ENCODE measurements around the gene MCC. TPM values are rescaled to one million over a fixed set of nuclear protein-coding genes. Genes with fewer than 3 reads are reported as not detected.

Gene MCC
- total RNA-seq, 2 experiments from 2014 or later: 0.25 TPM; not detected in 1

DNA sequence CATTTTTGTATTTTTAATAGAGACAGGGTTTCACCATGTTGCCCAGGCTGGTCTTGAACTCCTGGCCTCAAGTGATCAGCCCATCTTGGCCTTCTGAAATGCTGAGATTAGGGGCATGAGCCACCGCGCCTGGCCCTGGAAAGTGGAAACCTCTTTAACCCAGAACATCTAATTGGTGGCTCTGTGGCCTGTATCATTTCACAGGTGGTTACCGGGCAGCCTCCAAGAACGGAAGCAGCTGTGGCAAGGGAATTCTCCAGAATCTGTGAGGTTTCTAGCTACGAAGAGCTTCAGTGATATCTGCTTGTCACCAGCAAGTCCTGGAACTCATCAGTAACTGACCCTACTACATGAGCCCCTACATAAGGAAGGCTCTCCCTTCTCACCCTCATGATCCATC is 316.7 kb downstream of the MCC start:
- Histone ChIP-seq H3K9me2 (ENCODE audit: insufficient read depth, low read length) (no peaks in the 10 kb centered on the region), H2AFZ (ENCODE audit: low read length) (no peak overlapping the region), H3K4me2 (ENCODE audit: low read length) (no peak overlapping the region), H3K4me3 (ENCODE audit: low read depth, low read length, poor library complexity, severe bottlenecking) (no peak overlapping the region), H3K4me1 (ENCODE audit: insufficient read depth, low read length, poor library complexity, severe bottlenecking) (no peaks in the 10 kb centered on the region), H3K36me3 (ENCODE audit: insufficient read depth, low read length) (no peaks in the 10 kb centered on the region), H3K9me3 (ENCODE audit: low read length) (no peaks in the 10 kb centered on the region), H3K79me2 (ENCODE audit: insufficient read depth, low read depth, low read length) (no peaks in the 10 kb centered on the region), H3K27ac (ENCODE audit: low read depth, low read length, poor library complexity, severe bottlenecking) (no peak overlapping the region), H4K20me1 (ENCODE audit: insufficient read depth, low read length) (no peaks in the 10 kb centered on the region)
- DNase-seq (ENCODE audit: low spot score): no peak
- POLR2A ChIA-PET: interaction anchor here (1.1 kb wide), 1 partner anchor 10 kb away, joined by 3 read pairs; no protein-coding TSS in a partner anchor
- CTCF ChIA-PET (ENCODE audit: unreplicated experiment): no interaction called here
- intact Hi-C loops (cut with micrococcal nuclease; ENCODE audit: unreplicated experiment): no loop called here
- no peak for TF ChIP-seq EZH2phosphoT487 (IDR thresholded peaks at IDR 0.05; ENCODE audit: borderline replicate concordance, low read depth, low read length)
- TF ChIP-seq, protein P1, sequence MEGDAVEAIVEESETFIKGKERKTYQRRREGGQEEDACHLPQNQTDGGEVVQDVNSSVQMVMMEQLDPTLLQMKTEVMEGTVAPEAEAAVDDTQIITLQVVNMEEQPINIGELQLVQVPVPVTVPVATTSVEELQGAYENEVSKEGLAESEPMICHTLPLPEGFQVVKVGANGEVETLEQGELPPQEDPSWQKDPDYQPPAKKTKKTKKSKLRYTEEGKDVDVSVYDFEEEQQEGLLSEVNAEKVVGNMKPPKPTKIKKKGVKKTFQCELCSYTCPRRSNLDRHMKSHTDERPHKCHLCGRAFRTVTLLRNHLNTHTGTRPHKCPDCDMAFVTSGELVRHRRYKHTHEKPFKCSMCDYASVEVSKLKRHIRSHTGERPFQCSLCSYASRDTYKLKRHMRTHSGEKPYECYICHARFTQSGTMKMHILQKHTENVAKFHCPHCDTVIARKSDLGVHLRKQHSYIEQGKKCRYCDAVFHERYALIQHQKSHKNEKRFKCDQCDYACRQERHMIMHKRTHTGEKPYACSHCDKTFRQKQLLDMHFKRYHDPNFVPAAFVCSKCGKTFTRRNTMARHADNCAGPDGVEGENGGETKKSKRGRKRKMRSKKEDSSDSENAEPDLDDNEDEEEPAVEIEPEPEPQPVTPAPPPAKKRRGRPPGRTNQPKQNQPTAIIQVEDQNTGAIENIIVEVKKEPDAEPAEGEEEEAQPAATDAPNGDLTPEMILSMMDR (conservative IDR thresholded peaks at IDR 0.05; ENCODE audit: low read length): no peak
- no TSS peak for BruUV-seq (replicated peaks)

DNA sequence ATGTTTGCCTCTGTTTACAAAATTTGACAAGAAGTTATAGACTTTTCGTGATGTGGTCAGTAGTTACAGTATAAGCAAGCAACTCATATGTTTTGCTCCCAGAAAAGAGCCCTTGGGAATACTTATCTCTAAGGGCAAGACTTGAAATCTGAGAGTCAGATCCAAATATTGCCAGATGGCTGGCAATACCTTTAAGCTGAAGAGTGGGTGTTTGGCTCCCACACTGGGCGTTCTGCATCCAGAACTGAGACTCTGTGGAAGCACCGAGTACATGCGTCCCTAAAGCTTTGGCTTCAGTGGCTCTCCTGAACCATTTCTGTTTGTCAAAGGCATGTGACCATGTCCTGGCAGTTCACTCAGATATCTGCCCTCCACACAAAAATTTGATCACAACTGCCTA is 317.5 kb downstream of the MCC start:
- no peak overlapping the region for H3K4me3 ChIP-seq (ENCODE audit: low read depth, low read length, poor library complexity, severe bottlenecking)
- intact Hi-C loops (cut with micrococcal nuclease; ENCODE audit: unreplicated experiment): no loop called here

DNA sequence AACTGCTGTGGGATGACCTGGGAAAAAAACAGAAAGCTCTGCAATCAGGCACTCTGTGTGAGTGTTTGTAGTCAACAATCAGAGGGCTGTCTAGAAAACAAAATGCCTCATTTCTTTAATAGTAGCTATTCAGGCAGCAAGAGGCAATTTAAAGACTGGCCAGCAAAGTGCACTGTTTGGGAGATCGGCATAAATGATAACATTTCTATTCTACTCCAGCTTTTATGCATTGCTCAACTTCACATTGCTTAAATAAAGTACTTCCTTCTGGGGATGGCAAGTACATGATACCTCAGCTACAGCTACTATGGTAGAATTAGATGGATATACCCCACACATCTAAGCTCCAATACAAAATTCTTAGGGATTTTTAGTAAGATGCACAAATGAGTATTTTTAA is 318.5 kb downstream of the MCC start:
- Histone ChIP-seq H3K9me3 (ENCODE audit: low read length) (no peaks in the 10 kb centered on the region), H3K79me2 (ENCODE audit: insufficient read depth, low read depth, low read length) (no peaks in the 10 kb centered on the region), H2AFZ (ENCODE audit: low read length) (no peak overlapping the region), H3K9me2 (ENCODE audit: insufficient read depth, low read length) (no peaks in the 10 kb centered on the region), H4K20me1 (ENCODE audit: insufficient read depth, low read length) (no peaks in the 10 kb centered on the region), H3K4me3 (ENCODE audit: low read depth, low read length, poor library complexity, severe bottlenecking) (no peak overlapping the region), H3K4me2 (ENCODE audit: low read length) (no peak overlapping the region), H3K4me1 (ENCODE audit: insufficient read depth, low read length, poor library complexity, severe bottlenecking) (no peaks in the 10 kb centered on the region), H3K36me3 (ENCODE audit: insufficient read depth, low read length) (no peaks in the 10 kb centered on the region), H3K27ac (ENCODE audit: low read depth, low read length, poor library complexity, severe bottlenecking) (no peak overlapping the region)
- no peak for DNase-seq (ENCODE audit: low spot score)
- no TSS peak for BruUV-seq (replicated peaks)
- ChIA-PET CTCF (ENCODE audit: unreplicated experiment) (no interaction called here), POLR2A (interaction anchor here (0.6 kb wide), 2 partner anchors 383 to 1286 kb away, joined by 3 read pairs; no protein-coding TSS in a partner anchor)
- TF ChIP-seq EZH2phosphoT487 (IDR thresholded peaks at IDR 0.05; ENCODE audit: borderline replicate concordance, low read depth, low read length): no peak
- intact Hi-C loops (cut with micrococcal nuclease; ENCODE audit: unreplicated experiment): no loop called here

More for the DNA sequence above, 317.5 kb downstream of the MCC start:
- ChIA-PET CTCF (ENCODE audit: unreplicated experiment) (no interaction called here), POLR2A (interaction anchor here (0.6 to 1.1 kb wide), 2 partner anchors 11 to 13 kb away, joined by 3 to 5 read pairs; no protein-coding TSS in a partner anchor)
- Histone ChIP-seq H4K20me1 (ENCODE audit: insufficient read depth, low read length) (no peaks in the 10 kb centered on the region), H3K27ac (ENCODE audit: low read depth, low read length, poor library complexity, severe bottlenecking) (no peak overlapping the region), H3K9me2 (ENCODE audit: insufficient read depth, low read length) (no peaks in the 10 kb centered on the region), H3K79me2 (ENCODE audit: insufficient read depth, low read depth, low read length) (no peaks in the 10 kb centered on the region), H3K9me3 (ENCODE audit: low read length) (no peaks in the 10 kb centered on the region), H3K4me1 (ENCODE audit: insufficient read depth, low read length, poor library complexity, severe bottlenecking) (no peaks in the 10 kb centered on the region), H2AFZ (ENCODE audit: low read length) (no peak overlapping the region), H3K4me2 (ENCODE audit: low read length) (no peak overlapping the region), H3K36me3 (ENCODE audit: insufficient read depth, low read length) (no peaks in the 10 kb centered on the region)
- DNase-seq (ENCODE audit: low spot score): no peak
- no TSS peak for BruUV-seq (replicated peaks)
- TF ChIP-seq, protein P1 (conservative IDR thresholded peaks at IDR 0.05; ENCODE audit: low read length): no peak
- no peak for TF ChIP-seq EZH2phosphoT487 (IDR thresholded peaks at IDR 0.05; ENCODE audit: borderline replicate concordance, low read depth, low read length)
